Measurements from ENCODE around the gene ATP10B.

The ATP10B gene

DNA sequence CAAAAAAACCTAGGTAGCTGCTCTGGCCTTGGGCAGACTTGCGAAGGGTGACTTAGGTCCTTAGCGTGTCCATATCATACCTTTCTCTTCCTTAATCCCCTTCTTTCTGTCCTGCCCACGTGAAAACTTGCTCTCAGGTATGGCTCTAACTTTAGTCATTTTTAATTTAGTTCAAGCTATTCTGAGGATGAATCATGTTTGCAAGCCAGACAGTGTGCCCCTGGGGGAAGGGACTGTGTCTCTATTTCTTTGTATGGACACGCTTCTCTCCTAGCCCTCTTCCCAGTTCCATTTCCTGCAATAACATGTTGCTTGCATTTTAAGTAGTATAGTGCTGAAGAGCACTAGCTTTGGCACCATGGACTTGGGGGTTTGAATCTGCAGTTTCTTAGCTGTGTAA is 309.7 kb downstream of the ATP10B start:
- Histone ChIP-seq H3K14ac (ENCODE audit: low read length in 2 of 2) (no peak overlapping the region), H3K4me2 (ENCODE audit: low read length, poor library complexity, severe bottlenecking) (no peak overlapping the region), H3K23ac (ENCODE audit: low read length in 2 of 2) (no peak overlapping the region), H4K91ac (ENCODE audit: low read length) (no peak overlapping the region), H3K79me1 (replicated peaks; ENCODE audit: low read length, poor library complexity, severe bottlenecking) (no peaks in the 10 kb centered on the region), H3K4me1 (ENCODE audit: control insufficient read depth, insufficient read depth, low read depth, low read length) (no peaks in the 10 kb centered on the region), H3K4me3 (ENCODE audit: insufficient read depth in 1 of 2, low read depth in 1 of 2, low read length in 2 of 2) (no peak overlapping the region), H3K36me3 (ENCODE audit: control insufficient read depth in 1 of 2, insufficient read depth in 2 of 2, low read depth in 1 of 2, low read length in 2 of 2) (no peaks in the 10 kb centered on the region), H2AFZ (ENCODE audit: low read depth, low read length) (no peak overlapping the region), H2BK12ac (ENCODE audit: low read length in 2 of 2) (no peak overlapping the region), H2BK120ac (ENCODE audit: low read depth, low read length) (no peak overlapping the region), H3K9ac (ENCODE audit: low read length) (no peak overlapping the region), H3K27me3 (ENCODE audit: control insufficient read depth in 1 of 2, insufficient read depth in 1 of 2, low read length in 2 of 2) (no peaks in the 10 kb centered on the region), H2BK15ac (ENCODE audit: low read depth, poor library complexity, severe bottlenecking) (no peak overlapping the region), H4K8ac (ENCODE audit: low read length) (no peak overlapping the region), H3K27ac (ENCODE audit: low read length, poor library complexity, severe bottlenecking) (no peak overlapping the region), H2AK5ac (ENCODE audit: low read length, severe bottlenecking) (no peak overlapping the region), H3K18ac (ENCODE audit: low read depth in 1 of 2, low read length in 2 of 2) (no peak overlapping the region), H3K9me3 (ENCODE audit: control insufficient read depth, low read length) (no peaks in the 10 kb centered on the region), H3K4ac (ENCODE audit: low read depth in 1 of 2, low read length in 2 of 2) (no peak overlapping the region), H2BK5ac (ENCODE audit: low read depth, low read length, poor library complexity, severe bottlenecking) (no peak overlapping the region)
- 91% methylated on average over 3 of the region's 4 CpGs for WGBS
- DNase-seq: no peak

DNA sequence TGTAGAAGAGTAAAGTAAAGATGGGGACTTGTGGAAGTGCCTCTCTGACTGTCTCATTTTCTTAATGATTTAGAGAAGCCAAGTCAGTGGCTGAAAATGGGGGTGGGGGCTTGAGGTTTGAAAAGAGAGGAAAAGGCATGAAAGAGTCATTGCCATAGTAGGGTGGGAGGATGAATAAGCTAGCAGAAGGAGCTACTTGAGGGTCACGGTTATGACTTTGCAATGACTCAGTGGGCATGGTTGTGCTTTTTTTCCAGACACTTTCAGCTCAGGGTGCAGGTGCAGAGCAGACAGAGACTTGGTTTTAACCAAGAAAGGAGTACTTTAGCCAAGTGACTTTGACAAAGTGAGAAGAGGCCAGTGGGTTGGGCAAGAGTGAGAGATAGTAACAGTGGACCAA is 312.6 kb downstream of the ATP10B start:
- Histone ChIP-seq H3K36me3 (ENCODE audit: control insufficient read depth in 1 of 2, insufficient read depth in 2 of 2, low read depth in 1 of 2, low read length in 2 of 2) (no peaks in the 10 kb centered on the region), H3K4me3 (ENCODE audit: insufficient read depth in 1 of 2, low read depth in 1 of 2, low read length in 2 of 2) (no peak overlapping the region), H2AFZ (ENCODE audit: low read depth, low read length) (no peak overlapping the region), H3K27ac (ENCODE audit: low read length, poor library complexity, severe bottlenecking) (no peak overlapping the region), H3K4me2 (ENCODE audit: low read length, poor library complexity, severe bottlenecking) (no peak overlapping the region), H3K9me3 (ENCODE audit: control insufficient read depth, low read length) (no peaks in the 10 kb centered on the region), H3K9ac (ENCODE audit: low read length) (no peak overlapping the region), H3K4me1 (ENCODE audit: control insufficient read depth, insufficient read depth, low read depth, low read length) (no peaks in the 10 kb centered on the region), H2BK12ac (ENCODE audit: low read length in 2 of 2) (no peak overlapping the region), H3K23ac (ENCODE audit: low read length in 2 of 2) (no peak overlapping the region), H3K18ac (ENCODE audit: low read depth in 1 of 2, low read length in 2 of 2) (no peak overlapping the region), H2BK120ac (ENCODE audit: low read depth, low read length) (no peak overlapping the region), H2AK5ac (ENCODE audit: low read length, severe bottlenecking) (no peak overlapping the region), H3K4ac (ENCODE audit: low read depth in 1 of 2, low read length in 2 of 2) (no peak overlapping the region), H2BK15ac (ENCODE audit: low read depth, poor library complexity, severe bottlenecking) (no peak overlapping the region), H3K27me3 (ENCODE audit: control insufficient read depth in 1 of 2, insufficient read depth in 1 of 2, low read length in 2 of 2) (no peaks in the 10 kb centered on the region), H3K79me1 (replicated peaks; ENCODE audit: low read length, poor library complexity, severe bottlenecking) (no peaks in the 10 kb centered on the region), H2BK5ac (ENCODE audit: low read depth, low read length, poor library complexity, severe bottlenecking) (no peak overlapping the region), H4K8ac (ENCODE audit: low read length) (no peak overlapping the region), H4K91ac (ENCODE audit: low read length) (no peak overlapping the region), H3K14ac (ENCODE audit: low read length in 2 of 2) (no peak overlapping the region)
- no peak for DNase-seq
- WGBS: 60% methylated on average over 1 of the region's 1 CpG

DNA sequence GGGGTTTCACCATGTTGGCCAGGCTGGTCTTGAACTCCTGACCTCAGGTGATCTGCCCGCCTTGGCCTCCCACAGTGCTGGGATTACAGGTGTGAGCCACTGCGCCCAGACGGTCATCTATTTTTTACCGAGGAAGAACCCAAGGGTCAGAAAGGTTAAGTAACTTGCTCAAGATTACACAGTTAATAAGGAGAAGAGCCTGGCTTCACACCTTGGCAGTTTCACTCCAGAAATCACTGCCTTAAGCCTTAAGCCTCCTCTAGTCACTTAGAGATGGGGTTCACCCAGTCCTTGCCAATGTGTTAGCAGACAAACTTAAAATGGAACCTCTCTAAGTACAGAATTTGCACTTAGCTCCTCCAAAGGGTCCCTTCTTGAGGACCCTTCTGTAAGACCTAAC is 314.1 kb downstream of the ATP10B start:
- Histone ChIP-seq H3K36me3 (ENCODE audit: control insufficient read depth in 1 of 2, insufficient read depth in 2 of 2, low read depth in 1 of 2, low read length in 2 of 2) (no peaks in the 10 kb centered on the region), H3K4me1 (ENCODE audit: control insufficient read depth, insufficient read depth, low read depth, low read length) (no peaks in the 10 kb centered on the region), H4K91ac (ENCODE audit: low read length) (no peak overlapping the region), H3K4ac (ENCODE audit: low read depth in 1 of 2, low read length in 2 of 2) (no peak overlapping the region), H3K18ac (ENCODE audit: low read depth in 1 of 2, low read length in 2 of 2) (no peak overlapping the region), H3K27me3 (ENCODE audit: control insufficient read depth in 1 of 2, insufficient read depth in 1 of 2, low read length in 2 of 2) (no peaks in the 10 kb centered on the region), H3K23ac (ENCODE audit: low read length in 2 of 2) (no peak overlapping the region), H3K14ac (ENCODE audit: low read length in 2 of 2) (no peak overlapping the region), H2BK5ac (ENCODE audit: low read depth, low read length, poor library complexity, severe bottlenecking) (no peak overlapping the region), H2BK120ac (ENCODE audit: low read depth, low read length) (no peak overlapping the region), H3K9ac (ENCODE audit: low read length) (no peak overlapping the region), H3K4me2 (ENCODE audit: low read length, poor library complexity, severe bottlenecking) (no peak overlapping the region), H2AFZ (ENCODE audit: low read depth, low read length) (no peak overlapping the region), H3K4me3 (ENCODE audit: insufficient read depth in 1 of 2, low read depth in 1 of 2, low read length in 2 of 2) (no peak overlapping the region), H3K79me1 (replicated peaks; ENCODE audit: low read length, poor library complexity, severe bottlenecking) (no peaks in the 10 kb centered on the region), H4K8ac (ENCODE audit: low read length) (no peak overlapping the region), H2BK15ac (ENCODE audit: low read depth, poor library complexity, severe bottlenecking) (no peak overlapping the region), H2BK12ac (ENCODE audit: low read length in 2 of 2) (no peak overlapping the region), H2AK5ac (ENCODE audit: low read length, severe bottlenecking) (no peak overlapping the region), H3K9me3 (ENCODE audit: control insufficient read depth, low read length) (no peaks in the 10 kb centered on the region), H3K27ac (ENCODE audit: low read length, poor library complexity, severe bottlenecking) (no peak overlapping the region)
- WGBS: 83% methylated on average over 4 of the region's 4 CpGs
- DNase-seq: no peak

DNA sequence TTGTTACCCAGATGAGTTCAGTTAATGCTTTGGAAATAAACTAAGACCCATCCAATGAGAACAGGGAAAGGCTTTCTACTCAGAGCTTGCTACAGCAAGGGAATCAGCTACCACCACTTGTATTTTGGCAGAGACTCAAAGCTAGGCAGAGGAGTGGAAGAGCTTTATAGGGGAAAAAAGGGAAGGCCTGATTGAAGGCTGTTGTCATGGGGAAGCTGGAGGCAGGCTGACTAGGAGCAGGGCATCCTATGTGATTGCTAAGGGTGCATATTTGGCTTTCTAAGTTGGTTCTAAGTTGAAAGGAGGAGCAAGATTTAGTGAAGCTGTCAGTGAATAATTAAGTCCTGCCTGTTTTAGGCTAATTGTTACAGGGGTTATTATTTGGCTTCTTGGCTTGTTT is 314.9 kb downstream of the ATP10B start:
- no peaks in the 10 kb centered on the region for H3K79me1 ChIP-seq (replicated peaks; ENCODE audit: low read length, poor library complexity, severe bottlenecking)
- no peak overlapping the region for H3K4me2 ChIP-seq (ENCODE audit: low read length, poor library complexity, severe bottlenecking)
- no peak overlapping the region for H2BK5ac ChIP-seq (ENCODE audit: low read depth, low read length, poor library complexity, severe bottlenecking)
- no peak overlapping the region for H3K4me3 ChIP-seq (ENCODE audit: insufficient read depth in 1 of 2, low read depth in 1 of 2, low read length in 2 of 2)
- H2BK12ac ChIP-seq (ENCODE audit: low read length in 2 of 2): no peak overlapping the region
- H4K91ac ChIP-seq (ENCODE audit: low read length): no peak overlapping the region
- H3K27ac ChIP-seq (ENCODE audit: low read length, poor library complexity, severe bottlenecking): no peak overlapping the region
- H3K36me3 ChIP-seq (ENCODE audit: control insufficient read depth in 1 of 2, insufficient read depth in 2 of 2, low read depth in 1 of 2, low read length in 2 of 2): no peaks in the 10 kb centered on the region
- no peaks in the 10 kb centered on the region for H3K4me1 ChIP-seq (ENCODE audit: control insufficient read depth, insufficient read depth, low read depth, low read length)
- no peak overlapping the region for H3K4ac ChIP-seq (ENCODE audit: low read depth in 1 of 2, low read length in 2 of 2)
- DNase-seq: no peak
- no peak overlapping the region for H2AFZ ChIP-seq (ENCODE audit: low read depth, low read length)
- H4K8ac ChIP-seq (ENCODE audit: low read length): no peak overlapping the region
- no peak overlapping the region for H3K14ac ChIP-seq (ENCODE audit: low read length in 2 of 2)
- H3K9me3 ChIP-seq (ENCODE audit: control insufficient read depth, low read length): no peaks in the 10 kb centered on the region
- H2BK120ac ChIP-seq (ENCODE audit: low read depth, low read length): no peak overlapping the region
- no peak overlapping the region for H2AK5ac ChIP-seq (ENCODE audit: low read length, severe bottlenecking)
- no peaks in the 10 kb centered on the region for H3K27me3 ChIP-seq (ENCODE audit: control insufficient read depth in 1 of 2, insufficient read depth in 1 of 2, low read length in 2 of 2)
- no peak overlapping the region for H3K9ac ChIP-seq (ENCODE audit: low read length)
- H3K23ac ChIP-seq (ENCODE audit: low read length in 2 of 2): no peak overlapping the region
- no peak overlapping the region for H3K18ac ChIP-seq (ENCODE audit: low read depth in 1 of 2, low read length in 2 of 2)
- H2BK15ac ChIP-seq (ENCODE audit: low read depth, poor library complexity, severe bottlenecking): no peak overlapping the region

Measured in mesenchymal stem cell (in vitro differentiated cells and primary cell).